Peyer's patch (tissue), 4 donors: Measurements from ENCODE around the gene KLF13. TPM values are rescaled to one million over a fixed set of nuclear protein-coding genes. Genes with fewer than 3 reads are reported as not detected.
"Not testable (repeated sequence)": the region's sequence is repeated elsewhere in the genome, so short reads cannot be mapped to it uniquely, and the experiment has no call there.

Experiments
- DNase-seq, 3 donors: peaks; one replicate each; pipeline ENCODE4 v3.0.0-alpha.2; 2017 to 2019
- H3K27ac ChIP-seq, 4 donors: fragments of 200-600 bp; sonication (generic); one replicate each; pipeline ENCODE4 v1.5.1; 2016 to 2019
- H3K27me3 ChIP-seq, 2 donors: fragments of 200-600 bp; sonication (generic); one replicate each; pipeline ENCODE4 v1.5.1; 2019
- H3K36me3 ChIP-seq, 3 donors: fragments of 200-600 bp; sonication (generic); one replicate each; pipeline ENCODE4 v1.5.1; 2016 to 2019
- H3K4me1 ChIP-seq, 4 donors: fragments of 200-600 bp; sonication (generic); one replicate each; pipeline ENCODE4 v1.5.1; 2016 to 2019
- H3K4me3 ChIP-seq, 4 donors: fragments of 200-600 bp; sonication (generic); 1 replicate in 3 of 4; 2 replicates in 1 of 4; pipeline ENCODE4 v1.5.1; 2016 to 2019; ENCODE audit warnings: mild to moderate bottlenecking in 1 of 4
- H3K9me3 ChIP-seq, 4 donors: fragments of 200-600 bp; sonication (generic); one replicate each; pipeline ENCODE4 v1.5.1; 2016 to 2019; ENCODE audit warnings: mild to moderate bottlenecking in 1 of 4
- POLR2A ChIP-seq, 2 donors: fragments of 450-650 bp; IDR thresholded peaks; one replicate each; pipeline ENCODE4 v1.5.1; 2017; ENCODE audit warnings: antibody characterized with exemption in 2 of 2, mild to moderate bottlenecking in 2 of 2, moderate library complexity in 2 of 2
- total RNA-seq, 4 donors: library from RNA; depleted of rRNA; stranded (reverse); fragments of >200 nt; gene quantifications; one replicate each; pipeline ENCODE4 v1.1.0, GENCODE V29; 2016
- TF ChIP-seq, protein P1 (sequence below), 6 experiments: fragments of 450-650 bp in 4 of 6; fragments of 200-600 bp in 2 of 6; sonication (generic) in 1 of 6; IDR thresholded peaks; one replicate each; pipeline ENCODE4 v1.5.1; 2017 to 2019; ENCODE audit warnings: antibody characterized with exemption in 6 of 6, mild to moderate bottlenecking in 3 of 6, moderate library complexity in 1 of 6

KLF13 gene
- total RNA-seq, 4 donors from 2014 or later: 51.2 to 80.4 (median 75.6) TPM

DNA sequence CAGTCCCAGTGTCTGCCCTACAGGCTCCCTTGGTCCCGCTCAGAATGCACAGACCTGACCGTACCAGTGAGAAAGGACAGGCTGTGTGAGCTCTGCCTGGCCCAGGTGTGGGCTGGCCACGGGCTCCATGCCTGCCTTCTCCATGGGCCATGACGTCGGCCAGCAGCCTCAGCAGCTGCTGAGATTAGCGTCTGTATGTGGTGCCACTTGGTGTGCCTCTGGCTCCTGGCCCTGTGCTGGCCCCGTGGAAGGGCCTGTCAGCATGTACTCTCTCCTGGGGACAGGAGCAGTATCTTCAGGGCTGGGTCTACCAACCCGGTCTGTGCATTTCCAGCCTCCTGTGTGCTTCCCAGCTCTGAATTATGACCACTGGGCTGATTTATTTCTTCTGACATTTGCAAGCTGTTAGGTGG, 25.7 kb downstream of the KLF13 start:
- Histone ChIP-seq H3K4me3 (peak overlapping the region in 1 of 4 donors; percentile 16), H3K9me3 (no peaks in the 10 kb centered on the region), H3K27me3 (no peaks in the 10 kb centered on the region), H3K27ac (peak overlapping the region; percentile 78 to 96 (median 86)), H3K36me3 (peaks cover 0 to 16% (median 0%) of the 10 kb centered on the region in 3 donors), H3K4me1 (peaks cover 22 to 95% (median 59%) of the 10 kb centered on the region in 4 donors)
- DNase-seq: peak; percentile 40 to 73 (median 71)
- TF ChIP-seq, protein P1, sequence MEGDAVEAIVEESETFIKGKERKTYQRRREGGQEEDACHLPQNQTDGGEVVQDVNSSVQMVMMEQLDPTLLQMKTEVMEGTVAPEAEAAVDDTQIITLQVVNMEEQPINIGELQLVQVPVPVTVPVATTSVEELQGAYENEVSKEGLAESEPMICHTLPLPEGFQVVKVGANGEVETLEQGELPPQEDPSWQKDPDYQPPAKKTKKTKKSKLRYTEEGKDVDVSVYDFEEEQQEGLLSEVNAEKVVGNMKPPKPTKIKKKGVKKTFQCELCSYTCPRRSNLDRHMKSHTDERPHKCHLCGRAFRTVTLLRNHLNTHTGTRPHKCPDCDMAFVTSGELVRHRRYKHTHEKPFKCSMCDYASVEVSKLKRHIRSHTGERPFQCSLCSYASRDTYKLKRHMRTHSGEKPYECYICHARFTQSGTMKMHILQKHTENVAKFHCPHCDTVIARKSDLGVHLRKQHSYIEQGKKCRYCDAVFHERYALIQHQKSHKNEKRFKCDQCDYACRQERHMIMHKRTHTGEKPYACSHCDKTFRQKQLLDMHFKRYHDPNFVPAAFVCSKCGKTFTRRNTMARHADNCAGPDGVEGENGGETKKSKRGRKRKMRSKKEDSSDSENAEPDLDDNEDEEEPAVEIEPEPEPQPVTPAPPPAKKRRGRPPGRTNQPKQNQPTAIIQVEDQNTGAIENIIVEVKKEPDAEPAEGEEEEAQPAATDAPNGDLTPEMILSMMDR (IDR thresholded peaks at IDR 0.05): no peak
- no peak for TF ChIP-seq POLR2A (IDR thresholded peaks at IDR 0.05)

DNA sequence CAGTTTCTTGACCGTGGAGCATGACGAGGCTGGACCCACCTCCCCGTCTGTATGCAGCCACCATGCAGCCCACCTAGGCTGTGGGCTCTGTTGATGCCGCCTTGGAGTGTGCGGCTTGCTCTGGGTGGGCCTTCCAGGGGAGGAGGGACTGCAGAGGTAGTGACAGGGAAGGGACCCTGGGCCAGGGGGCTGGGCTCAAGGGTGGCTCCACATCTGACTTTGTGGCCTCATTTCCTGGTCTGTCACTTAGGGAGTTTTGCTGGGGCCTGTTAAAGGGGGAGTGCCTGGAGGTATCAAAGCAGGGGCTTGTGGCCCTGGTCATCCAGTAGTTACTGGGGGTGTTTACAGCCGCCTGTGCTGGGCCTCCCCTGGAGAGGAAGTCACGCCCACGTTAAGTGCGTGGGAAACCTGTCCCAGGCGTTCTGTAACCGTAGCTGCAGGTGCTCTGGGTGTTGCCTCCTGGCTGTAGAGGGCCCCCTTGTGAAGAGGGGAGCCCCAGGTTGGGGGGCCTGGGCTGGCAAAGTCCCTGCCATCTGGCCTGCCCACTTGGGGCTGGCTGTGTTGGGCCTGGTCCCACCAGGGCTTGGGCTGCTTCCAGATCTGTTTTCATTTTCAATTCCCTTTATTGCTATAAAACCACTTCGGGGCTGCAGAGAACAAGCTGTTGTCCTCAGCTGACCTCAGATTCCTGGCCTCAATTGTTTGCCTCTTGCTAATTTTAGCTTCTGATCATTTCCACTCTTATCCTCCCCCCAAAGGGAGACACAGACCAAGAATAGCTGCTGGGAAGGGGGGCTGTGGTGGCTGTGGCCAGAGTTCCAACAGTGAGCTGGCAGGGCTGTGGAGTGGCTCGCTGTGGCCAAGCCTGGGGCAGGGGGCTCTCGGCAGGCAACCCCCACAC, 26.5 kb downstream of the KLF13 start:
- H3K4me3 ChIP-seq: peak overlapping the region in 1 of 4 donors; percentile 16
- H3K9me3 ChIP-seq: no peaks in the 10 kb centered on the region
- H3K36me3 ChIP-seq: peaks cover 0 to 12% (median 0%) of the 10 kb centered on the region in 3 donors
- peak overlapping the region; percentile 78 to 96 (median 86) for H3K27ac ChIP-seq
- DNase-seq: peak; percentile 70 to 91 (median 83)
- peaks cover 22 to 95% (median 60%) of the 10 kb centered on the region in 4 donors for H3K4me1 ChIP-seq
- no peaks in the 10 kb centered on the region for H3K27me3 ChIP-seq
- TF ChIP-seq POLR2A (IDR thresholded peaks at IDR 0.05): no peak
- TF ChIP-seq, protein P1 (IDR thresholded peaks at IDR 0.05): peak in 2 of 6 experiments; percentile 8 to 24

DNA sequence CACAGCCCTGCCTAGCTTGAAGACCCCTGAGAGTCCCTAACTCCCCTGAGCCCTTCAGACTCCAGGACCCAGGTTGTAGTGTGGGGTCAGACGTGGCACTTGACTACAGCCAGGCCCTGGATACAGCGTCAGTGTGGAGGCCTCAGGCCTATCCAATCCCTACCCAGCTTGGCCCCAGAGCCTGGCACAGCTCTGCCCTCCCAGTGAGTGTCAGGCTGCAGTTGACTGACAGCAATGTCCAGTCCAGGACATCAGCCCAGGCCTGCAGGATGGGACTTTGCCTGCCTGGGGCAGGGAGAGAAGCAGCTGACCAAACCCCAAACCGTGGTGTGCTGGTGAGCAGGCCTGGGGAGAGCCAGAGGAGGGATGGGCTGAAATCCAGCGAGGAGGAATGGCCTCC, 27.3 kb downstream of the KLF13 start:
- Histone ChIP-seq H3K27me3 (no peaks in the 10 kb centered on the region), H3K9me3 (no peaks in the 10 kb centered on the region), H3K4me1 (peaks cover 22 to 96% (median 63%) of the 10 kb centered on the region in 4 donors), H3K27ac (peak overlapping the region; percentile 78 to 96 (median 86)), H3K4me3 (peak overlapping the region in 1 of 4 donors; percentile 16), H3K36me3 (peaks cover 0 to 7% (median 0%) of the 10 kb centered on the region in 3 donors)
- TF ChIP-seq POLR2A (IDR thresholded peaks at IDR 0.05): no peak
- TF ChIP-seq, protein P1 (IDR thresholded peaks at IDR 0.05): no peak
- no peak for DNase-seq

DNA sequence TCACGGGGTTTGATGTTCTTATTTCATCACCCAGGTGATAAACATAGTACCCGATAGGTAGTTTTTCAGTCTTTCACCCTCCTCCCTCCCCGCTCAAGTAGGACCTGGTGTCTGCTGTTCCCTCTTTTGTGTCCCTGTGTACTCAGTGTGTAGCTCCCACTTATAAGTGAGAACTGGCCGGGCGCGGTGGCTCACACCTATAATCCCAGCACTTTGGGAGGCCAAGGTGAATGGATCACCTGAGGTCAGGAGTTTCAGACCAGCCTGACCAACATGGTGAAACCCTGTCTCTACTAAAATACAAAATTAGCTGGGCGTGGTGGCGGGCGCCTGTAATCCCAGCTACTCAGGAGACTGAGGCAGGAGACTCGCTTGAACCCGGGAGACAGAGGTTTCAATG, 29.5 kb downstream of the KLF13 start:
- not testable (repeated sequence) for H3K36me3 ChIP-seq, H3K4me3 ChIP-seq, H3K27me3 ChIP-seq, DNase-seq, H3K9me3 ChIP-seq
- H3K4me1 ChIP-seq: peaks cover 29 to 96% (median 83%) of the 10 kb centered on the region in 4 donors
- H3K27ac ChIP-seq: peak overlapping the region in 3 of 4 donors; percentile 26 to 96 (median 71)

DNA sequence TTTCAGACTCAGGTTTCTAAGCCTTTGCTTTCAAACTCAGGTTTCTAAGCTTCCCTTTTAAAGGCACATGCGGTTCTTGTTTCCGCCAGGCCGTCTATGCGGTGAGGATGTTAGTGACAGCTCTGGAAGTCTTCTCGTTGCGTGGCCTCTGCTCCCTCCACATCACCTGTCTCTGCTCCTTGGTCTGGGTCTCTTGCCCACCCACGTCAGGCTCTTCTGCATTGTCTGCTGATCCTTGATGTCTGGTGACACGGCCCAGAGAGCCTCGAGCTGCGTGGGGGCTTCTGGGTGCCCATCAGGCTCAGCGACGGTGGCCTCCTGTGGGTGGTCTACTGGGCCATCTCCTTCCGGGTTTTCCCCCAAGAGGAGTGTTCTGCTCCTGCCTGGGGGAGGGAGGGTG, 30.5 kb downstream of the KLF13 start:
- DNase-seq: peak in 2 of 3 donors; percentile 64 to 77
- TF ChIP-seq POLR2A (IDR thresholded peaks at IDR 0.05): no peak
- TF ChIP-seq, protein P1 (IDR thresholded peaks at IDR 0.05): no peak

DNA sequence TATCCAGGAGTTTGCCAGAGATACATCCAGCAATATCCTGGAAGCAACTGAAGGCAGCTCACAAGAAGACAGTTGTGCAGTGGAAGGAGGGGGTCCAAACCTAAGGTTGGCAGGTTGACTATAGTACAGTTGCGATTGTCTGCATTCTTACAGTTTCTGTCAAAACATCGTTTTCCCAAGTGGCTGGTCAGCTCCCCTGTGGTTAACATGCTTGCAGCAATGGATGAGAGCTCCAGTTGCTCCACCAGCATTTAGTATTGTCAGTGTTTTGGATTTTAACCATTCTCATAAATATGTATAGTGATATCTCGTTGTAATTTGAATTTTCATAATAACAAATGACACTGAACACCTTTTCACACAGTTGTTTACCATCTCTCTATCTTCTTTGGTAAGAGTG, 31.5 kb downstream of the KLF13 start:
- Histone ChIP-seq H3K27me3 (no peaks in the 10 kb centered on the region), H3K4me1 (peaks cover 19 to 96% (median 82%) of the 10 kb centered on the region in 4 donors), H3K36me3 (peaks cover 0 to 7% (median 0%) of the 10 kb centered on the region in 3 donors), H3K27ac (peak overlapping the region in 3 of 4 donors; percentile 71 to 96 (median 95)), H3K9me3 (no peaks in the 10 kb centered on the region), H3K4me3 (no peak overlapping the region)
- no peak for TF ChIP-seq POLR2A (IDR thresholded peaks at IDR 0.05)
- TF ChIP-seq, protein P1 (IDR thresholded peaks at IDR 0.05): no peak
- no peak for DNase-seq

More for the DNA sequence above, 30.5 kb downstream of the KLF13 start:
- Histone ChIP-seq H3K4me1 (peaks cover 28 to 96% (median 83%) of the 10 kb centered on the region in 4 donors), H3K4me3 (peak overlapping the region in 1 of 4 donors; percentile 12), H3K9me3 (no peaks in the 10 kb centered on the region), H3K27me3 (no peaks in the 10 kb centered on the region), H3K27ac (peak overlapping the region; percentile 49 to 96 (median 66)), H3K36me3 (peaks cover 0 to 7% (median 0%) of the 10 kb centered on the region in 3 donors)
